NCI-H187 (cell line): ENCODE measurements around the gene TPPP3.
A peak's percentile ranks its signal among the peaks of the same experiment; 100 is the strongest.
"Not testable (repeated sequence)": the region's sequence is repeated elsewhere in the genome, so short reads cannot be mapped to it uniquely, and the experiment has no call there.

Source experiments
- DNase-seq, 2 experiments: peaks; one replicate each; lab custom pipeline; 2025; lab: John Stamatoyannopoulos, UW

TPPP3 gene

GRCh38 chr16:67389911-67390815 is 3.1 kb downstream of the TPPP3 start:
- DNase-seq, result no peak

- no peak for DNase-seq
Observed at GRCh38 chr16:67388591-67388990, 4.7 kb downstream of the TPPP3 start.

- no peak for DNase-seq
Observed at GRCh38 chr16:67388191-67388590, 5.1 kb downstream of the TPPP3 start.

GRCh38 chr16:67387479-67388079 is 5.7 kb downstream of the TPPP3 start:
- DNase-seq, result no peak

- no peak for DNase-seq
Observed at GRCh38 chr16:67386861-67387455, 6.3 kb downstream of the TPPP3 start.

- DNase-seq, result no peak
Observed at GRCh38 chr16:67384778-67385510, 8.4 kb downstream of the TPPP3 start.

GRCh38 chr16:67383284-67383683 is 10.0 kb downstream of the TPPP3 start:
- DNase-seq, result no peak

GRCh38 chr16:67378642-67379041 is 14.7 kb downstream of the TPPP3 start:
- no peak for DNase-seq

GRCh38 chr16:67376012-67376411 is 17.3 kb downstream of the TPPP3 start:
- not testable (repeated sequence) for DNase-seq

- no peak for DNase-seq
Observed at GRCh38 chr16:67372664-67373063, 20.6 kb downstream of the TPPP3 start.

- no peak for DNase-seq
Observed at GRCh38 chr16:67370661-67371060, 22.6 kb downstream of the TPPP3 start.

- no peak for DNase-seq
Observed at GRCh38 chr16:67364600-67365235, 28.6 kb downstream of the TPPP3 start.

GRCh38 chr16:67361038-67361437 is 32.3 kb downstream of the TPPP3 start:
- DNase-seq, result no peak

GRCh38 chr16:67359540-67360269 is 33.6 kb downstream of the TPPP3 start:
- not testable (repeated sequence) for DNase-seq

GRCh38 chr16:67357561-67357960 is 35.7 kb downstream of the TPPP3 start:
- DNase-seq, result peak; percentile 53 to 75

- peak; percentile 31 to 50 for DNase-seq
Observed at GRCh38 chr16:67356396-67356795, 36.9 kb downstream of the TPPP3 start.

GRCh38 chr16:67352463-67352862 is 40.8 kb downstream of the TPPP3 start:
- not testable (repeated sequence) for DNase-seq

GRCh38 chr16:67350324-67350723 is 43.0 kb downstream of the TPPP3 start:
- DNase-seq, result no peak

GRCh38 chr16:67349172-67349571 is 44.1 kb downstream of the TPPP3 start:
- DNase-seq, result no peak

GRCh38 chr16:67346341-67346740 is 47.0 kb downstream of the TPPP3 start:
- no peak for DNase-seq

- no peak for DNase-seq
Observed at GRCh38 chr16:67345401-67345800, 47.9 kb downstream of the TPPP3 start.
